ENCODE data around the gene TMEM89. TPM values are rescaled to one million over a fixed set of nuclear protein-coding genes. Genes with fewer than 3 reads are reported as not detected.
A peak's percentile ranks its signal among the peaks of the same experiment; 100 is the strongest.

TMEM89 gene
- total and polyA plus RNA-seq, 2 of the 13 experiments (the other 11 are each of a cell fraction or from before 2014, with no cell fraction given) = 0.31 to 0.59 TPM

- ChIA-PET POLR2A (interaction anchor here (1.1 to 4.8 kb wide), 7 partner anchors 11 to 161 kb away, joined by 4 to 140 read pairs (median 27); partner anchors contain the start of genes CELSR3, PFKFB4, TMEM89 and UQCRC1), CTCF (ENCODE audit: low intra/inter-chr PET ratio, low total read pairs) (no interaction called here)
- intact Hi-C loops (cut with micrococcal nuclease; ENCODE audit: unreplicated experiment) (loop anchor here (2.0 kb wide), 2 partner anchors 25 to 77 kb away; partner anchors contain the start of genes PFKFB4 and UQCRC1), in situ Hi-C loops (cut with HindIII; ENCODE audit: extremely low pct_ligation_motif_present, low pct_unique_long_range_greater_than_20kb) (no loop called here)
- Histone ChIP-seq H4K20me1 (ENCODE audit: insufficient read depth, low read length) (no peaks in the 10 kb centered on the region), H3K79me2 (ENCODE audit: insufficient read depth, low read length) (peaks cover 43% of the 10 kb centered on the region), H3K9me3 (ENCODE audit: low read length) (no peaks in the 10 kb centered on the region), H3K4me2 (ENCODE audit: low read depth, low read length) (peak overlapping the region; percentile 88), H3K9ac (ENCODE audit: insufficient read depth, low read depth, low read length) (peak overlapping the region; percentile 83), H3K27me3 (ENCODE audit: control insufficient read depth in 1 of 2, insufficient read depth in 2 of 2, low read length in 2 of 2) (no peaks in the 10 kb centered on the region; a peak in 1 of 5 replicates), H3K4me1 (ENCODE audit: insufficient read depth, low read length) (peaks cover 66% of the 10 kb centered on the region), H3K27ac (ENCODE audit: extremely low read length, insufficient read depth, low read length) (peak overlapping the region; percentile 74), H3K4me3 (replicated peaks in 1 of 3; ENCODE audit: insufficient read depth in 1 of 3, low read depth in 2 of 3, low read length in 3 of 3) (peak overlapping the region; percentile 71 to 96 (median 93)), H3K36me3 (replicated peaks in 1 of 2; ENCODE audit: control insufficient read depth in 1 of 2, insufficient read depth in 2 of 2, low read length in 2 of 2) (peaks cover 13 to 50% of the 10 kb centered on the region in 2 experiments; a peak in 4 of 5 replicates), H2AFZ (ENCODE audit: low read length) (no peak overlapping the region)
- DNase-seq (ENCODE audit: low spot score) = no peak
- BruUV-seq (replicated peaks) = no TSS peak
- ATAC-seq = no peak
- WGBS (ENCODE audit: low lambda C conversion rate) = 0% methylated on average over 1 of the region's 2 CpGs
- no peak for FAIRE-seq
- no peak for TF ChIP-seq ZHX2 (IDR thresholded peaks at IDR 0.05; ENCODE audit: low read depth)
- TF ChIP-seq ZHX2 (CRISPR knock-in tag; IDR thresholded peaks at IDR 0.05; ENCODE audit: borderline replicate concordance) = no peak
- 0 out of 2 replicates have a peak, but pooled peaks have one; percentile 23 for TF ChIP-seq ZNF274 (CRISPR knock-in tag; IDR thresholded peaks at IDR 0.05)
- TF ChIP-seq ZNF530 (CRISPR knock-in tag; IDR thresholded peaks at IDR 0.05; ENCODE audit: low read depth) = no peak
- no peak for TF ChIP-seq MIXL1 (CRISPR knock-in tag; IDR thresholded peaks at IDR 0.05)
- TF ChIP-seq ATF7-NPFF (CRISPR knock-in tag; IDR thresholded peaks at IDR 0.05; ENCODE audit: low read depth) = 0 out of 2 replicates have a peak, but pooled peaks have one; percentile 17
- no peak for TF ChIP-seq FOXM1 (CRISPR knock-in tag; IDR thresholded peaks at IDR 0.05)
- TF ChIP-seq ZNF574 (CRISPR knock-in tag; IDR thresholded peaks at IDR 0.05) = 0 out of 2 replicates have a peak, but pooled peaks have one; percentile 26
- TF ChIP-seq MEIS1 (CRISPR knock-in tag; IDR thresholded peaks at IDR 0.05; ENCODE audit: borderline replicate concordance) = peak; percentile 47; the same call in 1 of the 2 replicates
- no peak for TF ChIP-seq ZFP41 (CRISPR knock-in tag; IDR thresholded peaks at IDR 0.05; ENCODE audit: borderline replicate concordance)
- TF ChIP-seq ZFY (CRISPR knock-in tag; IDR thresholded peaks at IDR 0.05) = no peak
- peak; percentile 28 for TF ChIP-seq ZNF883 (CRISPR knock-in tag; IDR thresholded peaks at IDR 0.05; ENCODE audit: not compliant biosample characterization)
- TF ChIP-seq KAT8 (CRISPR knock-in tag; IDR thresholded peaks at IDR 0.05) = no peak
- TF ChIP-seq ZSCAN22 (CRISPR knock-in tag; IDR thresholded peaks at IDR 0.05) = no peak
- TF ChIP-seq NCOA5 (CRISPR knock-in tag; IDR thresholded peaks at IDR 0.05) = no peak
- TF ChIP-seq KDM5B (CRISPR knock-in tag; IDR thresholded peaks at IDR 0.05; ENCODE audit: borderline replicate concordance) = peak; percentile 34; the same call in 1 of the 2 replicates
- TF ChIP-seq ZNF343 (CRISPR knock-in tag; IDR thresholded peaks at IDR 0.05) = 0 out of 2 replicates have a peak, but pooled peaks have one; percentile 35
These were observed 12.2 kb upstream of the TMEM89 start for GRCh38 chr3:48633743-48634142.
